ENCODE results near the gene MSI2.

Gene MSI2

GRCh38 chr17:57595947-57596695 lies 339.8 kb downstream of the MSI2 start:
- DNase-seq (ENCODE audit: low read depth), result no peak
- TF ChIP-seq, protein P1, sequence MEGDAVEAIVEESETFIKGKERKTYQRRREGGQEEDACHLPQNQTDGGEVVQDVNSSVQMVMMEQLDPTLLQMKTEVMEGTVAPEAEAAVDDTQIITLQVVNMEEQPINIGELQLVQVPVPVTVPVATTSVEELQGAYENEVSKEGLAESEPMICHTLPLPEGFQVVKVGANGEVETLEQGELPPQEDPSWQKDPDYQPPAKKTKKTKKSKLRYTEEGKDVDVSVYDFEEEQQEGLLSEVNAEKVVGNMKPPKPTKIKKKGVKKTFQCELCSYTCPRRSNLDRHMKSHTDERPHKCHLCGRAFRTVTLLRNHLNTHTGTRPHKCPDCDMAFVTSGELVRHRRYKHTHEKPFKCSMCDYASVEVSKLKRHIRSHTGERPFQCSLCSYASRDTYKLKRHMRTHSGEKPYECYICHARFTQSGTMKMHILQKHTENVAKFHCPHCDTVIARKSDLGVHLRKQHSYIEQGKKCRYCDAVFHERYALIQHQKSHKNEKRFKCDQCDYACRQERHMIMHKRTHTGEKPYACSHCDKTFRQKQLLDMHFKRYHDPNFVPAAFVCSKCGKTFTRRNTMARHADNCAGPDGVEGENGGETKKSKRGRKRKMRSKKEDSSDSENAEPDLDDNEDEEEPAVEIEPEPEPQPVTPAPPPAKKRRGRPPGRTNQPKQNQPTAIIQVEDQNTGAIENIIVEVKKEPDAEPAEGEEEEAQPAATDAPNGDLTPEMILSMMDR (IDR thresholded peaks at IDR 0.05; ENCODE audit: control insufficient read depth, extremely low read depth, insufficient read depth), result no peak
- H3K4me3 ChIP-seq (ENCODE audit: low read depth, low read length), result no peak overlapping the region

- H3K4me3 ChIP-seq (ENCODE audit: low read depth, low read length), result no peak overlapping the region
- no peak for DNase-seq (ENCODE audit: low read depth)
- TF ChIP-seq, protein P1 (IDR thresholded peaks at IDR 0.05; ENCODE audit: control insufficient read depth, extremely low read depth, insufficient read depth), result no peak
Observed at GRCh38 chr17:57597101-57597500, 340.8 kb downstream of the MSI2 start.

GRCh38 chr17:57597531-57598453 lies 341.5 kb downstream of the MSI2 start:
- TF ChIP-seq, protein P1 (IDR thresholded peaks at IDR 0.05; ENCODE audit: control insufficient read depth, extremely low read depth, insufficient read depth), result peak; percentile 87
- peak; percentile 47 for DNase-seq (ENCODE audit: low read depth)

GRCh38 chr17:57599271-57600045 lies 343.1 kb downstream of the MSI2 start:
- no peak for DNase-seq (ENCODE audit: low read depth)
- TF ChIP-seq, protein P1 (IDR thresholded peaks at IDR 0.05; ENCODE audit: control insufficient read depth, extremely low read depth, insufficient read depth), result no peak
- H3K4me3 ChIP-seq (ENCODE audit: low read depth, low read length), result no peak overlapping the region

More at GRCh38 chr17:57597531-57598453, 341.5 kb downstream of the MSI2 start:
- no peak overlapping the region for H3K4me3 ChIP-seq (ENCODE audit: low read depth, low read length)

DNA sequence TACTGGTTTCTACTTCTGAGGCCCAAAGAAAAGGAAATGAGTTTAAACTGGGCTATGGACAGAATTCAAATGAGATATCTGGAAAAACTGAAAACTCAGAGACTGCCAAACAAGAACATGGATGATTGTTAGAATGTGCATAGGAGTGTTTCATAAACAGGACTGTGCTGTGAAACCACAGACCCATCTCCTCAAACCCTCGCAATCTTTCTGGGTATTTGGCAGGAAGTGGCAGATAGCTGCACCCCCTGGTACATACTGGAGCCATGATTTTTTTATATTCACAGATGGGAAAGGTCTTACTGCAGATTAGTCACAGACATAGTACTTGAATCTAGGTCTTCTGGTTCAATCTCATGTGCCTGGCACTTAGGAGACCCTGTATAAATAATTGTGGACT lies 343.8 kb downstream of the MSI2 start:
- no peak for DNase-seq (ENCODE audit: low read depth)
- TF ChIP-seq, protein P1 (IDR thresholded peaks at IDR 0.05; ENCODE audit: control insufficient read depth, extremely low read depth, insufficient read depth), result no peak

DNA sequence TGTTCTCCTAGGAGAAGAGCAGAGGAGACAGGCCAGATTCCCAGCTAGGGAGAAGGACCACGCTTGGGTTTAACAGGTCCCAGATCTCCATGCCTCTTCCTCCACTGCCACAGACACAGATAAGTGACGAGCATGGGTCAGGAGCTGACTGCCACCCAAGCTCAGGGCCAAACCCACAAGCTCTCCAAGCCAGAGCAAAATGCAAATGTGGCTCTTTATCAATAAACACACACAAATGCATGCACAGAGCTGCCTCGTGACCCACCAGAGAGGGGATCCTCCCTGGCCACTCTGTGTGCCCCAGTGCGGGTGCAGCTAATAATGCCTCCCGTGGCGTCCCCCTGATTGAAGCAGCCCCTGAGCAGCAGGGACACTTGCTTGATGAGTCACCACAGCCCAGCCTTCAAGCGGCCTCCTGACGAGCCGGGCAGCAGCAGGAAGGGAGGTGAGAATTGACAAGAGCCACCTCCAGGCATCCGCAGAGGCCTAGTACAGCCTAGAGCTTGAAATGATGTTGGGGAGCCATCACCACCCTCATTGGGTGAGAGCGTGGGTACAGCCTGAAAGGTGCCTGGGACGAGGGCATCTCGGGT lies 344.9 kb downstream of the MSI2 start:
- TF ChIP-seq, protein P1 (IDR thresholded peaks at IDR 0.05; ENCODE audit: control insufficient read depth, extremely low read depth, insufficient read depth), result no peak
- no peak overlapping the region for H3K4me3 ChIP-seq (ENCODE audit: low read depth, low read length)
- no peak for DNase-seq (ENCODE audit: low read depth)

More for the DNA sequence above, 343.8 kb downstream of the MSI2 start:
- no peak overlapping the region for H3K4me3 ChIP-seq (ENCODE audit: low read depth, low read length)

Data from LNCaP clone FGC (cell line).